PC-3 (cell line): ENCODE measurements around the gene TAF5L.

ENCODE experiments used
- CTCF ChIP-seq: fragments of 300-600 bp; sonication (generic); conservative IDR thresholded peaks from 2 replicates; pipeline ENCODE4 v1.5.1; 2017; ENCODE audit warnings: antibody characterized with exemption, low read depth, mild to moderate bottlenecking, low read length
- EZH2 ChIP-seq: fragments of 300-600 bp; sonication (generic); IDR thresholded peaks from one replicate; pipeline ENCODE4 v1.6.1; 2017; ENCODE audit warnings: antibody characterized with exemption, mild to moderate bottlenecking, low read length; ENCODE audit not compliant: unreplicated experiment

- TF ChIP-seq CTCF (no peak), EZH2 (no peak)
These were observed 43.8 kb downstream of the TAF5L start for GRCh38 chr1:229582011-229582694.
